DMS153 treated with DMSO at 0.1 percent for 48 hours (cell line): ENCODE measurements around the gene NDUFB4.
"Not testable (repeated sequence)": the region's sequence is repeated elsewhere in the genome, so short reads cannot be mapped to it uniquely, and the experiment has no call there.

Source experiments
- DNase-seq: peaks from one replicate; lab custom pipeline; 2025; ENCODE audit not compliant: unreplicated experiment; lab: John Stamatoyannopoulos, UW

The NDUFB4 gene

GRCh38 chr3:120636795-120637401 is 40.8 kb downstream of the NDUFB4 start:
- no peak for DNase-seq

GRCh38 chr3:120637851-120638559 is 41.9 kb downstream of the NDUFB4 start:
- no peak for DNase-seq

- not testable (repeated sequence) for DNase-seq
Observed at GRCh38 chr3:120638820-120639219, 42.7 kb downstream of the NDUFB4 start.

GRCh38 chr3:120640231-120640630 is 44.1 kb downstream of the NDUFB4 start:
- no peak for DNase-seq

GRCh38 chr3:120641696-120642246 is 45.6 kb downstream of the NDUFB4 start:
- DNase-seq = no peak

- DNase-seq = no peak
Observed at GRCh38 chr3:120642368-120642948, 46.3 kb downstream of the NDUFB4 start.

GRCh38 chr3:120645083-120645845 is 49.1 kb downstream of the NDUFB4 start:
- DNase-seq = no peak

- no peak for DNase-seq
Observed at GRCh38 chr3:120646771-120647432, 50.8 kb downstream of the NDUFB4 start.

GRCh38 chr3:120648290-120648689 is 52.2 kb downstream of the NDUFB4 start:
- no peak for DNase-seq

- DNase-seq = no peak
Observed at GRCh38 chr3:120649830-120650233, 53.7 kb downstream of the NDUFB4 start.

- DNase-seq = no peak
Observed at GRCh38 chr3:120650311-120650710, 54.2 kb downstream of the NDUFB4 start.
